ENCODE measurements around the gene CYP4F12.

DNA sequence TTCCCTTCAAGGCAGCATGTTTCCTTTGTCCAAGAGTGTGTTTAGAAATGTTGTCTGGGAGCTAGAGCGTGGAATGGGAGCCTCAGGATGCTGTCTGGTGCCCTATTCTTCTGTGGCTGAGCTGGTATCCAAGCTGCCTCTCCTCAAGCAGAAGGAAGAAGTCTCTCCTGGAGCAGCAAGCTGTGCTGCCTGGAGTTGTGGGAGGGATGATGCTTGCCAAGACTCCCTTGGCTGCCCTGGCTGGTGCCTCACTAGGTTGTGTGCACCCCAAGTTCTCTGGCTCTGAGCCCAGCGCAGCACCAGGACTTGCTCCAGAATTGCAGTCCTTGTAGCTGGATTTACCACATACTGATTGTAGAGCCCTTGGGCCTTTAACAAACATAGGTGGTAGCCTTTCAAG lies 36.9 kb upstream of the CYP4F12 start:
- TF ChIP-seq, protein P1, sequence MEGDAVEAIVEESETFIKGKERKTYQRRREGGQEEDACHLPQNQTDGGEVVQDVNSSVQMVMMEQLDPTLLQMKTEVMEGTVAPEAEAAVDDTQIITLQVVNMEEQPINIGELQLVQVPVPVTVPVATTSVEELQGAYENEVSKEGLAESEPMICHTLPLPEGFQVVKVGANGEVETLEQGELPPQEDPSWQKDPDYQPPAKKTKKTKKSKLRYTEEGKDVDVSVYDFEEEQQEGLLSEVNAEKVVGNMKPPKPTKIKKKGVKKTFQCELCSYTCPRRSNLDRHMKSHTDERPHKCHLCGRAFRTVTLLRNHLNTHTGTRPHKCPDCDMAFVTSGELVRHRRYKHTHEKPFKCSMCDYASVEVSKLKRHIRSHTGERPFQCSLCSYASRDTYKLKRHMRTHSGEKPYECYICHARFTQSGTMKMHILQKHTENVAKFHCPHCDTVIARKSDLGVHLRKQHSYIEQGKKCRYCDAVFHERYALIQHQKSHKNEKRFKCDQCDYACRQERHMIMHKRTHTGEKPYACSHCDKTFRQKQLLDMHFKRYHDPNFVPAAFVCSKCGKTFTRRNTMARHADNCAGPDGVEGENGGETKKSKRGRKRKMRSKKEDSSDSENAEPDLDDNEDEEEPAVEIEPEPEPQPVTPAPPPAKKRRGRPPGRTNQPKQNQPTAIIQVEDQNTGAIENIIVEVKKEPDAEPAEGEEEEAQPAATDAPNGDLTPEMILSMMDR (conservative IDR thresholded peaks at IDR 0.05; ENCODE audit: low read depth in 2 of 2), result no peak
- TF ChIP-seq POLR2AphosphoS5 (IDR thresholded peaks at IDR 0.05; ENCODE audit: low read depth), result no peak
- no peak for TF ChIP-seq EZH2 (IDR thresholded peaks at IDR 0.05; ENCODE audit: low read depth, unreplicated experiment)
- TF ChIP-seq STAT1 (IDR thresholded peaks at IDR 0.05; ENCODE audit: unreplicated experiment), result no peak
- TF ChIP-seq JUNB (IDR thresholded peaks at IDR 0.05; ENCODE audit: unreplicated experiment), result no peak
- TF ChIP-seq NANOG (IDR thresholded peaks at IDR 0.05; ENCODE audit: borderline replicate concordance), result no peak
